Fibroblast of skin of left quadriceps (primary cell): ENCODE measurements around the gene LRP5.
A peak's percentile ranks its signal among the peaks of the same experiment; 100 is the strongest.
"Not testable (repeated sequence)": the region's sequence is repeated elsewhere in the genome, so short reads cannot be mapped to it uniquely, and the experiment has no call there.

Experiments
- DNase-seq, 2 experiments: peaks; one replicate each; pipeline ENCODE4 v3.0.0-alpha.2; 2013; ENCODE audit warnings: low read depth in 2 of 2

LRP5 gene

DNA sequence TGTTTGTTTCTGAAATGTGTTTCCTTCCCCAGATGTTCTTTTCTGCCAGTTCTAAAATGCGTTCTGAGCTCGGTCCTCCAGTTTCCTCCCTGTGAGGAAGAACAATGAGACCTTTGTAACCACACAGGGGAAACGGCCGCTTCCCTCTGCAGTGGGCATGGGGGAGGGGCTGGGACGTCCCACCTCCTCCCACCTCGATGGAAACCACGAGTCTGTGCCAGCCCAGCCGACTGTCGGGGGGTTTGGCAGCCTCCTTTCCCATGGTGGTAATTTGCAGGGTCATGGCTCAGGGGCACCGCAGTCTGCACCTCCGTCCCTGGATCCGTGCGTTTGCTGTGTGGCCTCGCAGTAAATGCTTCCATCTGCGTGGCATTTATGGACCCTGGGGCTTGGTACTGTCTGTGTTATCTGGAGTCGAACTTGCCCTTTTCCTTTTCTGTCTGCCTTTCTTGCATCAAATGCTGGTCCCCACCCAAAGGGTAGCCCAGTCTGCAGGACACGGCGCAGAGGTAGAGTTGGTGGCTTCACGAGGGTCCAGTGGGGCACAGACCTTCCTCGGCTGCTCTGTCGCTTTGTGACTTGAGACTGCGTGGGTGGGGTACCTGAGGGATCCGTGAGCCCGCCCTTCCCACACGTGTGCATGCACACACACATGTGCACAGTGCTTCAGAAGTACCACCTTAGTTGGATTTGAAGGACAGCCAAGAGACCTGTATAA, 16.1 kb downstream of the LRP5 start:
- no peak for DNase-seq

DNA sequence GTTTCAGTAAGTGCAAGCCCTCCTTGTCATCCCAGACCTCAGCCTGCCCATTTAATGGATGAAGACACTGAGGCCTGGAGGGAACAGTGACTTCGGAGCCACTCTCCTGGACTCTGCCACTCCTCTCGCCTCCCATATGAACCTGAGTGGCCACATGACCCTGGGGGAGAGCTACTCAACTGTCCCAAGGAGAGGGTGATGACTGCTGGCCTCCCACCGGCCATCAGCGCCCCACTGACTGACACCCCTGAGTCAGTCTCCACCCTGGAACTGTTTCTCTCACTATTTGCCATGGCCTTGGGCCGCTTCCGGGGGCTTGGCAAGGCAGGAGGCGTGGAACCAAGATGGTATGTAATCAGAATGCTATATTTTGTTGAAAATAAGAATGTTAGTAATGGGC, 17.1 kb downstream of the LRP5 start:
- no peak for DNase-seq

DNA sequence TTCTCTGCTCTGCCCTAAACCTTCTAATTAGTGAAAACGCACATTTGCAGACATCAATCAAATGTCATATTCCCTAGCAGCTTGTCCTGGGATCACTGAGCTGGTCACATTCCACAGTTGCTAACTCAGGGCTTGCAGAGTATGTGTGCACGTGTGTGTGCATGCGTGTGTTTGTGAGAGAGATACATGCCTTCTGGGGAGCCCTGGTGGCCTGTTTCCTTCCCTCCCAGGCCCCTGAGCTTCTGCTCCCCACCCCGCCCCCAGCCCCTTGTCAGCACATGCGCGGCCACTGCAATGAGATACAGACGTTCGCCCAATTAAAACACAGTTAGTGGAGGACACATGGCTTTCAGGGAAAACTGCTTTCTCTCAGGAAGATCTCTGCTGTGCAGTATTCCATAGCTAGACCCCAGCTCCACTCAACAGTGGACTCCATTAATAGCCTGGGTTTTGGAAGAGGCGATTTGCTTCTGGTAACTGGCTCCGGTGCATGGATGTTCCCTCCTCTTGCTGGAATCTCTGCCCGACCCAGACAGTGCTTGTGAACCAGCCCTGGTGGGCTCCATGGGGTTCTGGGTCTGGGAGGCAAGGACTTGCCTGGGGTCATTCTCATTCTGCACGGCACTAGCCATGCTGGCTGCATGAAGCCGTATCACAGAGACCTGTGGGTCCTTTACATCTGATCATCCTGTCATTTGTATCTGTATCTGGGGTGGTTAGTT, 17.7 kb downstream of the LRP5 start:
- peak; percentile 32 to 34 for DNase-seq

DNA sequence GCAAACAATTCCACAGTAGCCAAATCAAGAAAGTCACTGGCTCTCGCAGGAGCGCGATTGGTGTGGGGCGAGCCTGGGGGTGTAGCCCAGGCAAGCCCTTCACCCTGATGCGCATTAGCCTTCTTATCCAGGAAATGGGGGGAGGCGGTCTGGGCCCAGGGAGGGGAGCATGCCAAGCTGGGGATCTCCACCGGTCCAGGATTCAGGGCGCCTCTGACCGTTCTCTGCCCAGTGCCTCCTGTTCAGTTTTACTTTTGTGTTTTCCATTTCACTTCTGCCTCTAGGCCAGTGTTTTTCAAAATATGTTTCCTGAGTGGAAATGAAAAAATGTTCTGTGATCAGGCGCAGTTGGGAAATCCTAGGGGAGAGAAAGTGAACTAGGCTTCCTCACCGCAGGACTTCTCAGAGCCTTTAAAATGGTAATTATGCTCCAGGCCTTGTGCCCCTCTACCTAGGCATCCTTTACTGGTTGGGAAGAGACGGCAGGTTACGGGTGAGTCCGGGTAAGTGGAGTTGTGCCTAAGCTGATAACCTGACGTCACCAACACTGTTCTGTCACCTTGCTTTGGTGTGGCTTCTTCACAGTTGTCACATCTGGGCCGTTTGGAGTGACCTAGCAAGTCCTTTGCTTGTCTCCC, 18.4 kb downstream of the LRP5 start:
- DNase-seq: no peak

DNA sequence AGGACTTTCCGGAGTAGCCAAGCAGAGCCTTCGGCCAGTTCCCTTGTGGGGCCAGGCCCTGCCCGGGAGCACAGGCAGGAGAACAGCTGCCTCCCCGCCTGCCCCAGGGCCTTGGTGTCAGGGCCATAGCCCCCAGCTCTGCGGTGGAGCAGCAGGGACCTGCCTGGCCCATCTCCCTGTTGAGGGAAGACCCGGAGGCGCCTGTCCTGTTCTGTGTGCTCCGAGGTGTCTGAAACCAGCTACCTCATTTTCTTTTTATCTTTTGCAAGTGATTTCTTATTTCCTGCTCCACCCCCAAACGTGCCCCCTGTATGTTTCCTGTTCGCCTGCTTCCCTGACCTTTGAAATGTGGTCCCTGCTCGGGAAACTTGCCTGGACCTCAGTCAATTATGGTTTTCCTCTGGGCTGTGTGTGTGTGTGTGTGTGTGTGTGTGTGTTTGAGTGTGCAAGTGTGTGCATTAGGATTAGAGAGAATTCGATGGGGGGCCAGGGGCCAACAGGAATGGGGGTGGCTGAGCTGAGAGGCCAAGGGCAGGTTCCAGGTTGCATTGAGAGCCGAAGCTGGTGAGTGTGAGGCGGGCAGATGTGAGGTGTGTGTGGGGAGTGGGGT, 19.1 kb downstream of the LRP5 start:
- DNase-seq: no peak

DNA sequence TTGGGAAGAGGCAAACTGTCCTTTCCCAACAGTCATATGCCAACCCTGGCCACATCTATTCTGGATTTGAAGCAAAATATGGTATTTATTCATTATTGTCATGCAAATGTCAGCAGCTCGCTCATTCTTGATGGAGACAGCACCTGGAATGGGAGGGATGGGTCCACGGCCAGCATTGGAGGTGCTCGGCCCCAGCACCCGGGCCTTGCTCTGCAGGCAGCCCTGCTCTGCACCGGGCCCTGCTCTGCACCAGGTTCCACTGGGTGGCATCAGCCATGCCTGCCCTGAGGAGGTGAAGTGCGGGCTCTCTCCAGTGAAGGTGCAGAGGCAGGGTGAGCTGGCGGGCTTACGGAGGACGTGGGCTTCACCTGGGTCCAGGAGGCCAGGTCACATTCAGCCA, 19.8 kb downstream of the LRP5 start:
- DNase-seq: no peak

- DNase-seq: no peak
These were observed 20.8 kb downstream of the LRP5 start for GRCh38 chr11:68333173-68333572.

DNA sequence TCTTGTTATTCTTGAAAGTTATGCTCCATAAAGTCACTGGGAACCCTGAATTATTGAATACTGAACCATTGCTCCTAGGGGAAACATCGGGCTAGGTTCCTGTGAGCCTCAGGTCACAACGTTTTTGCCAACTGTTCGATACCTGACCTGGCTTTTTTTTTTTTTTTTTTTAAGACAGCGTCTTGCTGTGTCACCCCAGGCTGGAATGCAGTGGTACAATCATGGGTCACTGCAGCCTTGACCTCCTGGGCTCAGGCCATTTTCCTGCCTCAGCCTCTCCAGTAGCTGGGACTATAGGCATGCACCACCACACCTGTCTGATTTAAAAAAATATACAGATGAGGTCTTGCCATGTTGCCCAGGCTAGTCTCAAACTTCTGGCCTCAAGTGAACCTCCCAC, 22.5 kb downstream of the LRP5 start:
- no peak for DNase-seq

GRCh38 chr11:68335683-68336082, 23.3 kb downstream of the LRP5 start:
- no peak for DNase-seq

GRCh38 chr11:68336716-68337115, 24.3 kb downstream of the LRP5 start:
- no peak for DNase-seq

- DNase-seq: no peak
These were observed 25.0 kb downstream of the LRP5 start for GRCh38 chr11:68337399-68337835.

GRCh38 chr11:68338051-68338780, 25.8 kb downstream of the LRP5 start:
- DNase-seq: no peak

GRCh38 chr11:68340003-68340767, 27.8 kb downstream of the LRP5 start:
- no peak for DNase-seq

GRCh38 chr11:68340784-68341556, 28.6 kb downstream of the LRP5 start:
- DNase-seq: no peak

GRCh38 chr11:68341557-68342458, 29.4 kb downstream of the LRP5 start:
- DNase-seq: no peak

DNA sequence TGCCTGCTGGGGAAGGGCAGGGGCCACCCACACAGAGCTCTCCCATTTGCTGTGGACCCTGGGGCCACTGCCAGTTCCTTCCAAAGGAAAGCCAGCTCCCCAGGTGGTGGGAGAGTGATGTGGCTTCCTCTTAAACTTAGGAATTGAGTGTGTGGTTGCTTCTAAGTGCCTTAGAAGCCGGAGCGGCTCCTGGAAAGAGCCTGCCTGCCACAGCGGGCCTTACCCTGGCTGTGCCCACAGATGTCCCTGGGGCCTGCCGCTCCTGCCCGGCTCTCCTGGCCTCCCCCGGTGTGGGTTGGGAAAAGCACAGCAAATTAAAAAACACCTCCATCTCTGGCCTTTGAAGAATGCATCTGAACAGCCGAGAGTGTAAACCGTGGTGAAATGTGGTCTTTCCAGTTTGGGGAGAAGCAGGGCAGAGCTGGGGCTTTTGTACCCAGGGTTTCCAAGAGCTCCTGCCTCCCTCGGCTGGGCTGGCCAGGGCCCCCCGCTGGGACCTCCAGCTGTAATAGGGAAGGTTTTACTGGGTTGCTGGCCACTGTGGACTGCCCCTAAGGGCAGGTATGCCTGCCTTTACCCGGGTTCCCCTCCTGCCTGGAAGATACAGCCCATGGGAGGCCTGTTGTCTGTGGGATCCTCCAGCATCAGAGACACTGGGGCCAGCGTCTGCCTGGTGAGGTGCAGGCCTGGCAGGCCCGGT, 30.2 kb downstream of the LRP5 start:
- no peak for DNase-seq

DNA sequence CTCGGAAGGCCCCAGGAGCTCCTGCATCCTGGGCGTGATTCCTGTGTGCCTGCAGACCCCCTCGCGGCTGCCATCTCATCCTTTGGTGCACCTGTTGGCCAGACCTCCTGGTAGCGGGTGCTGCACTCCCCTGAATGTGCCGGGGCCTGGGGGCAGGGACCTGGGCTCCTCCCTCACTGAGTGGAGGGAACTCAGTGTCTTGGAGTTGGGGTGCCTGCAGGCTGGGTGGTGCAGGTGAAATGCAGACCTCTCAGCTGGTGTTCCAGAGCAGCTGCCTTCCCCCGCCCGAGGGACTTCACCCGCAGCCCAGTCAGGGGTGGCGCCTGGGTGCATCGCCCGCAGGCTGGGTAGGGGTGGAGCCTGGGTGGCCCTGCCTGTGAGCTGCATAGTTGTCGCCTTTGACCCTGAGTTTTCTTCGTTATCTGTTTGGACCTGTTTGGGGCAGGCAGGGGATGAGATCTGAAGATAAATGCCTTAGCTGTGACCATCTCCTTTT, 31.4 kb downstream of the LRP5 start:
- DNase-seq: no peak

DNA sequence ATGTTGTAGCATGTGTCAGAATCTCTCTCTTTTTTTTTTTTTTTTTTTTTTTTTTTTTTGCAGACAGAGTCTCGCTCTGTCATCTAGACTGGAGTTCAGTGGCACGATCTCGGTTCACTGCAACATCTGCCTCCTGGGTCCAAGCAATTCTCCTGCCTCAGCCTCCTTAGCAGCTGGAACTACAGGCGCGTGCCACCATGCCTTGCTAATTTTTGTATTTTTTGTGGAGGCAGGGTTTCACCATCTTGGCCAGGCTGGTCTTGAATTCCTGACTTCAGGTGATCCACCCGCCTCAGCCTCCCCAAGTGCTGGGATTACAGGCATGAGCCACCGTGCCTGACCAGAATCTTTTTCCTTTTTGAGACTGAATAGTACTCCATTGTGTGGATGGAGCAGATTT, 32.4 kb downstream of the LRP5 start:
- DNase-seq: not testable (repeated sequence)
